NOMO-1 treated with DMSO at 0.1 percent for 48 hours (cell line): ENCODE data around the gene TTC28.

ENCODE experiments used
- DNase-seq: peaks from one replicate; lab custom pipeline; 2025; ENCODE audit not compliant: unreplicated experiment; lab: John Stamatoyannopoulos, UW

Gene TTC28

GRCh38 chr22:28015676-28016601 is 663.7 kb downstream of the TTC28 start:
- DNase-seq: no peak

DNA sequence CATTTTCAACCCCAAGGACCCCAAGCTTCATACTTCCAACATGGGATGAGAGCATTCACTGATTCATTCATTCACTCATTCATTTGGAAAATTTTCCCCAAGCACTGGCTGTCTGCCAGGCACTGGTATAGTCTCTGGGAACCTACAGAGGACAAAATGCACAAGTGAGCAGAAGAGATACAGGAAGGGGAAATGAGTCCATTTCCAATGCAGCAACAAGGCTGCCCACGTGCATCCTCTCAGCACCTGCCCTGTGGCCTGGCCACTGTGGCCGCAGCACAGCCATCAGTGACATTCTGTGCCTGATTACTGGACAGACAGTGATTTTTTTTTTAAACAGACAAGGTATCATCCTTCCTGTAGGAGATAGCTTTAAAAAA is 664.6 kb downstream of the TTC28 start:
- no peak for DNase-seq

DNA sequence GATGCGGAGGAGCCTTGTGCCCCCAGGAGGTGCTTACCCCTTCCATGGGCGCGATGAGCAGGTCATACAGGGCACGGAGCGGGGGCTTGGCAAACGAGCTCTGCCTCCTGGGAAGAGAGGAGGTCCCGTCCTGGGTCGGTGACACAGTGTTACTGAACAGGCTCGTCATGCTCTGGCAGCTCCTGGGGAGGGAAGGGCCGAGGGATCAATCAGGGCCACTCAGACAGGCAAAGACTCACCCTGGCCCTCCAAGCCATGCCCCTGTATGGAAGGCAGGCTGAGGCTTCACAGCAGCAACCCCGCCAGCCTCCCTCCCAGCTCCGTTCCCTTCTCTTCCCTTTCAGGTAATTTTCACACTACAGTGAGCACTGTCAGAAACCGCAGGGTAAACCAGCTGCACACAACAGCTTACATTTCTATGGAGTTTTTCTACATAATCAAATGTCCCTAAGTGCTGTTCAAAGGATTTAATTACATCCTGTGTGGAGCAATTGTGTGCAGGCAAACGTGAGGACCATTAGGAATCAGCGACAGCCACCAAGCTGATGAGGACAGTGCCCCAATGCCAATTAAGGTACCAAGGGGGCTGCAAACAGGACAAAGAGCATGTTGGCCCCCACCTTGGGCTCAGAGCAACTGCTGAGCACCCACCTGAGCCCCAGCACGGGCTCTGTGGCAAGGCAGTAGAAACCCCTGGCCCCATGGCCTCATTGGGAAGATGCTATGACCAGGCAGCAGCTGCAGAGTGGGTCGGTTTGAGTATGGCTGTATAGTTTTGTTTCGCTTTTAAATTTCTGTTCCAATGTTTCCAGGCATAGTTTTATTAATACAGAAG is 665.2 kb downstream of the TTC28 start:
- DNase-seq: no peak

- no peak for DNase-seq
These were observed 666.0 kb downstream of the TTC28 start for GRCh38 chr22:28013611-28014010.

GRCh38 chr22:28012832-28013460 is 666.7 kb downstream of the TTC28 start:
- no peak for DNase-seq

DNA sequence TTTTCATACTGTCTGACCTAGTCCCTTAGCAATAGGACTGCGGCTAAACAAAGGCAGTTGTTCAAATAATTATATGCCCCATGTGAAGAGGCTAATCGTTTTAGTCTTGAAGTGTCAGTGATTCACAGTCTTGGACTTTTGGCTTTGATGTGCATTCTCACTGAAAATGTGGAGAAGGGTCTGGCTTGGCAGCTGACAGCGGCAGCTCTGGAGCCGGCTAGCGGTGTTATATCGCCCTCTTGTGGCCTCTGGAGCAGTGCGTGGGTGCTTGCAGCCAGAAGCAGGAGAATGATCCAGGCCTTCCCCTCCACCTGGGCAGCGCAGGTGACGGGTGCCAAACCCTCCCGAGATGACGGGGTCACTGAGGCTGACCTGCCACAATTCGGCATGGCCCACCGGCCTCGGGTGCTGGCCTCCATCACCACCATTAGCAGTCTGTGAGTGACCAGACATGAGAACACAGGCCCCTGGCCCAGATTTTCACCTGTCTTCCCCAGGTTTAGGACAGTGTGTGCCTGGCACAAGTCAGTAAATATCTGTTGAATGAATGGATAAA is 670.3 kb downstream of the TTC28 start:
- DNase-seq: peak; percentile 59

DNA sequence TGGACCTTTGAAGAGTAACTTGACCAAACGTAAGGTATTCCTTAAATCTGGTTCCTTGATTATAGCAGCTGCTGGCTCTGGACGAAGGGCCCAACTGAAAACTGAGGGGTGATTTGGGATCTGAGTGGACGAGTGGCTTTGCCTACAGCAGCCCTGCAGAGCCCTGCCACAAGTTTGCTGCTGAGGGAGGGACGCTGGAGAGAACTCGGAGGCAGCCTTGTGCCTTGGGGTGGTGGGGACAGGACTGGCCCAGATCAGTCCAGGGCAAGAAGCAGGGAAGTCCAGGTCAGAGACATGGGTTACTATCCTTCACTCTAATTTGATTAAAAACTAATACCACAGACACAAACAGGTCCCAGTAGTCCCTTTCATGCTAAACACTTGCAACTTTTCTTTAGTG is 671.0 kb downstream of the TTC28 start:
- DNase-seq: no peak

- DNase-seq: no peak
These were observed 671.6 kb downstream of the TTC28 start for GRCh38 chr22:28008056-28008455.

- no peak for DNase-seq
These were observed 673.4 kb downstream of the TTC28 start for GRCh38 chr22:28006271-28006670.

DNA sequence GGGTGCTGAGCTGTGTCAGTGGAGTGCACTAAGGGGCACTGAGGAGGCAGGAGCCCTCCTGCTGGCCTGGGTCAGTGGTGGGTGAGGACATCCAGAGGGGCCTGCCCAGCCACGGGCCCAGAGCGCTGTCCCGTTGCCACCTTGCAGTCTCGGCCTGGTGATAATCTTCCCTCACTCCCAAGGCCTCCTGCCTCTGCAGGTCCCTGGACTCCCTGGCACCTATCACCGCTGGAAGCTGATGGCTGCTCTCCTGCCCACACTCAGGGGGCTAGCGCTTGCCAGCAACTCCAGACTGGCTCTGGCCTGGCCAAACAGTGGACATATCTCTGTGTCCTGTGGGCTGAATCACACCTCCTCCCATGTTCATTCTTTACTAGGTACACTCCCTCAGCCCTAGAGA is 674.1 kb downstream of the TTC28 start:
- no peak for DNase-seq

GRCh38 chr22:28004021-28004420 is 675.6 kb downstream of the TTC28 start:
- no peak for DNase-seq

GRCh38 chr22:28002863-28003565 is 676.6 kb downstream of the TTC28 start:
- DNase-seq: peak; percentile 20

GRCh38 chr22:28002181-28002700 is 677.4 kb downstream of the TTC28 start:
- no peak for DNase-seq

DNA sequence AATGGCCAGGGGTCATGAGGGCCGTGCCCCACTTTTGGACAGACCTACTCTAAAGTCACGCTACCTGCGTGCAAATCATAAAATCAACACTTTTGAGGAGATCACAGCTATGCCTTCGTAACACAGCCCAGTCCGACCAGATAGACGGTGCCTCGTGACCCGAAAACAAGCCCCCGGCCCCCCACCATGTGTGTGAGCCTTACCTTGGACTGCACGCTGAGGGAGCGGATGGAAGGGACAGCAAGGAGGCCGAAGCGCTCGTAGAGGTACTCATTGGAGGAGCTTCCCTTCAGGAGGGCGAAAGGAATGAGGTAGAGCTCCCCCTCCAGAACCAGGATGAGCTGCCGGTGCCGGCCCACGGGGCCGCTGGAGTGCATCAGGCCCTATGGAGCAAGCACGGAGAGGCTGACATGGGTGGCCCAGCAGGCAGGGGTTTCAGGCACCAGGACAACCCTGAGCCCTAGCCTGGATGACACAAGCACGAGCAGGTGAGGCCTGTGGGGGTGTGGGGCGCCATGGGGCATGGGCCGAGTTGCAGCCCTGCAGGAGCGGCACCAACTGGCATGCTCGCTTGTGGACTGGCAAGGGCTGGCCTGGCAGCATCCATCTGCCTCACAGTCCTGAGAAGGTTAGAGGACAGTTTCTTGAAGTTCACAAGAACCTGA is 678.3 kb downstream of the TTC28 start:
- no peak for DNase-seq

GRCh38 chr22:28000361-28000760 is 679.3 kb downstream of the TTC28 start:
- no peak for DNase-seq

- no peak for DNase-seq
These were observed 679.8 kb downstream of the TTC28 start for GRCh38 chr22:27999876-28000275.

DNA sequence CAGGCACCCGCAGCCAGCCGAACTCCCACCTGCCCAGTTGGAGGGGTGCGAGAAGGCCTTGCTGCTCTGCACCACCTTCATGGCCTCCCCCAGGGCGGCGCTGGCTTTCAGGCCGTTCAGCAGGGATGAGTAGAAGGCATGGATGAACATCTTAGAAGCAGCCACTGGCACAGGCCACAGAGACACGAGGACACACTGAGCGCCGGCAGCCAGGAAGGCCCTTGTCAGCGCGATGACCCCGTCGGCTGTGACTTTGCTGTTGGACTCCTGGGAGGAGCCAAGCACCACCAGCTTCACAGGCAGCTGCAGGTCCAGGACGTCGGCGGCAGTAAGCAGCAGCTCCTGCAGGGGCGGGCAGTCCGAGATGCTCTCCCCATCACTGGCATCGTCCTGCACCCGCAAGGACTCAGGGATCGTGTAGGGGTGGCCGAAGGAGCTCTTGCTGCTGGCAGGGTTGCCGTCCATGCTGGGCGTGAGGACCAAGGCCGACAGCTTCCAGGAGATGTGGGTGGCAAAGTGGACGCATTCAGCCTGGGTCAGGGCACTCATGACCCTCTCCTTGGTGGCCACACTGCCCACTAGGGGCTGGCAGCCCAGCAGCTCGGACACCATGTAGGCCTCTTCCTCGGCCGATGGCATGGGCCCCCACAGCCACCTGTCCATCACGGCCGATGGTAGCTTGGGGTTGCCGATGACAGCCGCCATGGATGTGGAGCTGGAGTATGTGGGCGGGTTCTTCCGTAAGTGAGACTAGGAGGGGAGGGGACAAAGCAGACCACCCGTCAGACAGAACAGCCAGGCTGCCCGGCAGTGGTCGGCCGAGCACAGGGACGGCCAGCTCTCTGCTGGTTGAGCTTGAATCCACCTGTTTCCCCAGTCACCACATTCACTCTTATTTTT is 680.9 kb downstream of the TTC28 start:
- DNase-seq: no peak

DNA sequence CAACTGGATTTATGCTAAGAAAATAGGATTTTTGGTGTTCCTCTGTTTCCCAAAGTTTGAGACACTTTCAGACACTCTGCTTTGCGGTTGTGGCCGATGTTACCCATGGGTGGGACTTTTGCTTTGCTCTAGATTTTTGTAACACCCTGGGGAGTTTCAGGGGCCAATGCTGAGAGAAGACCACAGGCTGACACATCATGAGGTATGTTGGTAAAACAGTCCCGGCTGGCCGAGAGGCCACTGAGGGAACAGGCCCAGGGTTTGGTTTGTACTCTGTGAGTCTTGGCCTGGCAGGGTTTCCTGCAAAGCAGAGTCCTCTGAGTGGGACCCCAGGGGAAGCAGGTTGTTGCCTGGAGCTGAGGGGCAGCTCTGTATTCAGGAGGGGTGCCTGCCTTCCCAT is 682.1 kb downstream of the TTC28 start:
- no peak for DNase-seq

GRCh38 chr22:27996981-27997380 is 682.7 kb downstream of the TTC28 start:
- DNase-seq: no peak
